ENCODE data around the gene DHRS7B. TPM values are rescaled to one million over a fixed set of nuclear protein-coding genes. Genes with fewer than 3 reads are reported as not detected.

Gene DHRS7B
- total and polyA plus RNA-seq, 11 donors, result 20.2 to 45.2 (median 35.7) TPM

- H3K9me3 ChIP-seq, result no peaks in the 10 kb centered on the region
- no peak for DNase-seq
- ATAC-seq, result no peak
- intact Hi-C loops (cut with DNase I), result no loop called here
- peaks cover 0 to 45% (median 25%) of the 10 kb centered on the region in 9 donors for H3K36me3 ChIP-seq
- no peak overlapping the region for H3K4me3 ChIP-seq
- H3K4me1 ChIP-seq, result peaks cover 0 to 59% (median 38%) of the 10 kb centered on the region in 12 donors
- WGBS, 4 donors, result 91 to 96% (median 94%) methylated on average over 16 to 20 of the region's 20 CpGs
- no peak for TF ChIP-seq POLR2A (IDR thresholded peaks at IDR 0.05)
- TF ChIP-seq CTCF (IDR thresholded peaks at IDR 0.05), result no peak
- no peaks in the 10 kb centered on the region for H3K27me3 ChIP-seq
- H3K27ac ChIP-seq, result no peak overlapping the region
Measured at GRCh38 chr17:21198411-21198810, 71.6 kb downstream of the DHRS7B start.

- no peak for TF ChIP-seq CTCF (IDR thresholded peaks at IDR 0.05)
- TF ChIP-seq POLR2A (IDR thresholded peaks at IDR 0.05), result no peak
- Histone ChIP-seq H3K9me3 (no peaks in the 10 kb centered on the region), H3K4me1 (peaks cover 0 to 57% (median 32%) of the 10 kb centered on the region in 12 donors), H3K4me3 (no peak overlapping the region), H3K27me3 (no peaks in the 10 kb centered on the region), H3K27ac (no peak overlapping the region), H3K36me3 (peaks cover 0 to 47% (median 25%) of the 10 kb centered on the region in 9 donors)
- 42 to 56% (median 47%) methylated on average over 9 of the region's 9 CpGs for WGBS, 4 donors
- intact Hi-C loops (cut with DNase I), result no loop called here
- no peak for DNase-seq
- no peak for ATAC-seq
Measured at GRCh38 chr17:21199311-21199710, 72.5 kb downstream of the DHRS7B start.

GRCh38 chr17:21199856-21200255 lies 73.1 kb downstream of the DHRS7B start:
- 67 to 75% (median 73%) methylated on average over 9 to 10 of the region's 10 CpGs for WGBS, 4 donors
- Histone ChIP-seq H3K27me3 (no peaks in the 10 kb centered on the region), H3K9me3 (no peaks in the 10 kb centered on the region), H3K4me3 (no peak overlapping the region), H3K36me3 (peaks cover 0 to 50% (median 25%) of the 10 kb centered on the region in 9 donors), H3K4me1 (peaks cover 0 to 59% (median 31%) of the 10 kb centered on the region in 12 donors), H3K27ac (no peak overlapping the region)
- no peak for DNase-seq
- TF ChIP-seq CTCF (IDR thresholded peaks at IDR 0.05), result no peak
- no peak for TF ChIP-seq POLR2A (IDR thresholded peaks at IDR 0.05)
- ATAC-seq, result no peak
- intact Hi-C loops (cut with DNase I), result no loop called here

- peaks cover 0 to 57% (median 25%) of the 10 kb centered on the region in 9 donors for H3K36me3 ChIP-seq
- DNase-seq (no peak), ATAC-seq (no peak)
- no peaks in the 10 kb centered on the region for H3K9me3 ChIP-seq
- intact Hi-C loops (cut with DNase I), result no loop called here
- H3K27ac ChIP-seq, result no peak overlapping the region
- H3K4me1 ChIP-seq, result peaks cover 0 to 62% (median 32%) of the 10 kb centered on the region in 12 donors
- H3K27me3 ChIP-seq, result no peaks in the 10 kb centered on the region
- WGBS, 4 donors, result 65 to 79% (median 71%) methylated on average over 12 to 15 of the region's 15 CpGs
- TF ChIP-seq POLR2A (IDR thresholded peaks at IDR 0.05), result no peak
- TF ChIP-seq CTCF (IDR thresholded peaks at IDR 0.05), result no peak
- H3K4me3 ChIP-seq, result no peak overlapping the region
Measured at GRCh38 chr17:21200590-21201297, 74.0 kb downstream of the DHRS7B start.

Measured in heart left ventricle (tissue), 16 donors.